ENCODE data around the gene C1D. TPM values are rescaled to one million over a fixed set of nuclear protein-coding genes. Genes with fewer than 3 reads are reported as not detected.

C1D gene
- total RNA-seq, 1 donor from 2014 or later: 19.0 TPM

DNA sequence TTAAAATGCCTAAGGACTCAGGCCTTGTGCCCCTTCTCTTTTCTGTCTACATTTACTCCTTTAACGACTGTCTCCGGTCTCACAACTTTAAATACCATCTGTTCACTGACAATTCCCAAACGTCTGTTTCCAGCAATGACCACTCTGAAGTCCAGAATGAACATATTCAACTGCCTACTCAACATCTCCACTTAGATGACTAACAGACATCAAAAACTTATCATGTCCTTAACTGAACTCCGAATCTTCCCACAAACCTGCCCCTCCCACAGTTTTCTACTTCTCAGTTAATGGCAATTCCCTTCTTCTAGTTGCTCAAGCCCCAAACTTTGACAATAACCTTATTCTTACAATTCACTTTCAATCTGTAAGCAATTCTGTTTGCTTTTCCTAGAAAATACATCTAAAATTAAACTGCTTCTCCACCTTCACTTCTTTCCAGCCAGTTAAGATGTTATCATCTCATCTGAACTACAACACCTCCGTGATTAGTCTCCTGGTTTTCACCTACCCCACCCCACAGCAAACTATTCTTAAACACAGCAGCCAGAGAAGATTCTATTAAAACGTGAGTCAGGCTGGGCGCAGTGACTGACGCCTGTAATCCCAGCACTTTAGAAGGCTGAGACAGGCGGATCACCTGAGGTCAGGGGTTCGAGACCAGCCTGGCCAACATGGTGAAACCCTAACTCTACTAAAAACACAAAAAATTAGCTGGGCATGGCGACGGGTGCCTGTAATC is 2.8 kb downstream of the C1D start:
- H3K4me1 Mint-ChIP-seq (ENCODE audit: low read depth): peaks cover 7% of the 10 kb centered on the region
- H3K27me3 Mint-ChIP-seq: no peaks in the 10 kb centered on the region
- TF ChIP-seq, protein P1, sequence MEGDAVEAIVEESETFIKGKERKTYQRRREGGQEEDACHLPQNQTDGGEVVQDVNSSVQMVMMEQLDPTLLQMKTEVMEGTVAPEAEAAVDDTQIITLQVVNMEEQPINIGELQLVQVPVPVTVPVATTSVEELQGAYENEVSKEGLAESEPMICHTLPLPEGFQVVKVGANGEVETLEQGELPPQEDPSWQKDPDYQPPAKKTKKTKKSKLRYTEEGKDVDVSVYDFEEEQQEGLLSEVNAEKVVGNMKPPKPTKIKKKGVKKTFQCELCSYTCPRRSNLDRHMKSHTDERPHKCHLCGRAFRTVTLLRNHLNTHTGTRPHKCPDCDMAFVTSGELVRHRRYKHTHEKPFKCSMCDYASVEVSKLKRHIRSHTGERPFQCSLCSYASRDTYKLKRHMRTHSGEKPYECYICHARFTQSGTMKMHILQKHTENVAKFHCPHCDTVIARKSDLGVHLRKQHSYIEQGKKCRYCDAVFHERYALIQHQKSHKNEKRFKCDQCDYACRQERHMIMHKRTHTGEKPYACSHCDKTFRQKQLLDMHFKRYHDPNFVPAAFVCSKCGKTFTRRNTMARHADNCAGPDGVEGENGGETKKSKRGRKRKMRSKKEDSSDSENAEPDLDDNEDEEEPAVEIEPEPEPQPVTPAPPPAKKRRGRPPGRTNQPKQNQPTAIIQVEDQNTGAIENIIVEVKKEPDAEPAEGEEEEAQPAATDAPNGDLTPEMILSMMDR (IDR thresholded peaks at IDR 0.05; ENCODE audit: unreplicated experiment): no peak
- H3K36me3 Mint-ChIP-seq (ENCODE audit: insufficient read depth): no peaks in the 10 kb centered on the region
- DNase-seq (ENCODE audit: low spot score, unreplicated experiment): no peak
- H3K27ac Mint-ChIP-seq: no peak overlapping the region
- H3K9me3 Mint-ChIP-seq (ENCODE audit: low read depth): peaks cover 2% of the 10 kb centered on the region
- peak overlapping the region; percentile 20 for H3K4me3 Mint-ChIP-seq (ENCODE audit: low read depth)

DNA sequence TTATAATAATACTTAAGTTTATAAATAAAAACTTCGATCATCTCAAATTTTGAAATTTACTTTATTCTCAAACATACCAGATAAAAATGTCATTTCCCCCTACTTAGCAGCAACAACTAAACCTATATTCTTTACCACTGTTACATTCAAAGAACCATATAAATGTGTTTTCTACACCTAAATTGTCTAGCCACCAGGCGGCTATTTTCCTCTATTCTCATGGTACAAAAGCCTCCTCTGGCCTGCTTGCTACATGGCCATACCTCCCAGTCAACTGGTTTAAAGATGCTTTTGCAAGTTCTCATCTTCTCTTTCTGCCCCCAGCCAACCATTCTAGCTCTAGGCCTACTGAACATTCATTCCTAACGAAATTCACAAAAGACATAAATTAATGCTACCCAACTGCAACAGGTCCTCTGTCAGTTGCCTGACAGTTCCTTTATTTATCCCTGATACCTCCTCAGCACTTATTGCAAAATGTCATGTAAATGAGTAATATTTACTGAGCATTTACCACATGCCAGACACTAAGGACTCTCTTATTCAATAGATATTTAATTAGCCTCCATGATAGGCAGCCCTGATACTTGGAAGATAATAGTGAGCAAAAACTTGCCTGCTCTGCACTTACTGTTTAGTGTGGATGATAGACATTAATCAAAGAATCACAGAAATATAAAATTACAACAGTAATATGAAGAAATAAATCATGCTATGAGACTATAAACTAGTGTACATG is 5.0 kb downstream of the C1D start:
- H3K27me3 Mint-ChIP-seq: no peaks in the 10 kb centered on the region
- H3K4me1 Mint-ChIP-seq (ENCODE audit: low read depth): peaks cover 4% of the 10 kb centered on the region
- TF ChIP-seq, protein P1 (IDR thresholded peaks at IDR 0.05; ENCODE audit: unreplicated experiment): no peak
- H3K4me3 Mint-ChIP-seq (ENCODE audit: low read depth): no peak overlapping the region
- no peak overlapping the region for H3K27ac Mint-ChIP-seq
- H3K9me3 Mint-ChIP-seq (ENCODE audit: low read depth): no peaks in the 10 kb centered on the region
- H3K36me3 Mint-ChIP-seq (ENCODE audit: insufficient read depth): no peaks in the 10 kb centered on the region
- no peak for DNase-seq (ENCODE audit: low spot score, unreplicated experiment)

DNA sequence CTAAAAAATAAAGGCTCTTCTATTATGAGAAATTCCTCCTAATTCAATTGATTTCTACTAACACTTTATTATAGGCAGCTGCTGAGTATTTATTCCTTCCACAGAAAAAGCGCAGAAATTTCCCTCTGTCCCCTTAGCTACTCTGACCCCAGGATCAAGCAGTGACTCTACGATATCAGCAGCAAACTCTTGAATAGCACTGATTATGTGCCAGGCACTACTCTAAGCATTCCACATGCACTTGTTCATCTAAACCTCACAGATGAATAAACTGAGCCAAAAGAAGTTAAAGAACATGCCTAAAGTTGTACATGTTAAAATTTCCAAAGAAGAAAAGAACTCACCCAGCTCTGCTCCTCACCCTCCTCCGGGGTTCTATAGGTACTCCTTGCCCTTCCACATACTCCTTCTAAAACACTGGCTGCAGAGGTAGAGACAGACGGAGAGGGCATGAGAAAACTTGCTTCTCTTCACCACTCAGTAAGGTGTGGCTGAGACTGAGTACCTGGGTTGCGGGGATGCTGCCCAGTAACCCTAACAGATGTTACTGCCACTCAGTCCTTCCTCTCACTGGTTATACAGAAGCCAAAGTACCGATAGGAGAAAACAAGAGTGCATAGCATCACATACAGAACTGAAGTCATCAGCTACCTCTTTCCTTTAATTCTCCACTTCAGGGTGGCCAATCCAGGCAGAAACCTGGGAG is 9.9 kb downstream of the C1D start:
- TF ChIP-seq, protein P1 (IDR thresholded peaks at IDR 0.05; ENCODE audit: unreplicated experiment): no peak
- DNase-seq (ENCODE audit: low spot score, unreplicated experiment): no peak
- H3K4me1 Mint-ChIP-seq (ENCODE audit: low read depth): peaks cover 5% of the 10 kb centered on the region
- H3K9me3 Mint-ChIP-seq (ENCODE audit: low read depth): no peaks in the 10 kb centered on the region
- H3K36me3 Mint-ChIP-seq (ENCODE audit: insufficient read depth): no peaks in the 10 kb centered on the region
- H3K27ac Mint-ChIP-seq: peak overlapping the region; percentile 24
- H3K4me3 Mint-ChIP-seq (ENCODE audit: low read depth): no peak overlapping the region
- no peaks in the 10 kb centered on the region for H3K27me3 Mint-ChIP-seq

DNA sequence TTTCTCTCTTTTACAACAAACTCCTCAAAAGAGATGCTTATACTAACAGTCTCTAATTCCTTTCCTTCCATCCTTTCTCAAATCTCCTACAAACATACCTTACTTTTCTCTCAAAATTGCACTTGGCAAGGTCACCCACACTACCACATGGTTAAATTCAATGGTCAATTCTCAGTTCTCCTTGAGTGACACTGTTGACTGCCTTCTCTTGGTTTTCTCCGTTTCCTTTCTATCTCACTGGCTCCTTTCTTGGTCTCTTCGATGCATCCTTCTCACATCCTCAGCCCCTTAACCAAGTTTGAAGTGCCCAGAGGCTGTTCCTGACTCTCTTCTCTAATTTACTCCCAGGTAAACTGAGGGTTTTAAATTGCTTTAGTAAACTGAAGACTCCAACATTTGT is 12.5 kb downstream of the C1D start:
- Mint-ChIP-seq H3K4me1 (ENCODE audit: low read depth) (peaks cover 5% of the 10 kb centered on the region), H3K36me3 (ENCODE audit: insufficient read depth) (no peaks in the 10 kb centered on the region), H3K27me3 (no peaks in the 10 kb centered on the region), H3K27ac (peak overlapping the region; percentile 7), H3K4me3 (ENCODE audit: low read depth) (no peak overlapping the region), H3K9me3 (ENCODE audit: low read depth) (no peaks in the 10 kb centered on the region)
- TF ChIP-seq, protein P1 (IDR thresholded peaks at IDR 0.05; ENCODE audit: unreplicated experiment): no peak
- DNase-seq (ENCODE audit: low spot score, unreplicated experiment): no peak

DNA sequence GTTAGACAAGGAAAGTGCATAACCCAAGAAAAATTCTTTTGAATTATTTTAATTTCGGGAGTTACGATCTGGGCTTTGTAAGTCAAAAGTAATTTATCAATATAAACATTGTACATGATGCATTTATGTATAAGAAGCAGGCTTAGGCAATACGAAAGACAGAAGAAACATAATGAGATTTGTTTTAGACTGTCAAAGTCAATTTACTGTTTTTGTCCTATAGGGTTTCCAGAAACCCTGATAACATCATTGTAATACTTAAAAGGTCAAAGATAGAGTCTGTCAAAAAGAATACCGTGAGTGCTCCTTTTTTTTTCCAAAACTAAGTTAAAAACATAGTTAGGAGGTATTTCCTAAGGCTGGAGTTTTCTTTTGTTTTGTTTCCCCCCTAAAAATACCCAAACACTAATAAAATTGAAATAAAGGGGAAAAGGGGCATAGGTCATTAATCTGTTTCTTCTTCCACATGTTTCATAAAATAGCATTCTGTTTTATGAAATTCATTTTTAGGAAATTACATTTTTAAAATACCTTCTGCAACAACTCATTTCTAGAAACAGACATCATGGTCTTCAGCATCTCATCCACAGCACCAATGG is 16.1 kb downstream of the C1D start:
- peaks cover 5% of the 10 kb centered on the region for H3K4me1 Mint-ChIP-seq (ENCODE audit: low read depth)
- DNase-seq (ENCODE audit: low spot score, unreplicated experiment): no peak
- no peaks in the 10 kb centered on the region for H3K9me3 Mint-ChIP-seq (ENCODE audit: low read depth)
- no peak overlapping the region for H3K4me3 Mint-ChIP-seq (ENCODE audit: low read depth)
- peaks cover 6% of the 10 kb centered on the region for H3K36me3 Mint-ChIP-seq (ENCODE audit: insufficient read depth)
- H3K27me3 Mint-ChIP-seq: no peaks in the 10 kb centered on the region
- TF ChIP-seq, protein P1 (IDR thresholded peaks at IDR 0.05; ENCODE audit: unreplicated experiment): no peak
- no peak overlapping the region for H3K27ac Mint-ChIP-seq
